ENCODE results near the gene ZNF331.
A peak's percentile ranks its signal among the peaks of the same experiment; 100 is the strongest.
"Not testable (repeated sequence)": the region's sequence is repeated elsewhere in the genome, so short reads cannot be mapped to it uniquely, and the experiment has no call there.

Gene ZNF331

DNA sequence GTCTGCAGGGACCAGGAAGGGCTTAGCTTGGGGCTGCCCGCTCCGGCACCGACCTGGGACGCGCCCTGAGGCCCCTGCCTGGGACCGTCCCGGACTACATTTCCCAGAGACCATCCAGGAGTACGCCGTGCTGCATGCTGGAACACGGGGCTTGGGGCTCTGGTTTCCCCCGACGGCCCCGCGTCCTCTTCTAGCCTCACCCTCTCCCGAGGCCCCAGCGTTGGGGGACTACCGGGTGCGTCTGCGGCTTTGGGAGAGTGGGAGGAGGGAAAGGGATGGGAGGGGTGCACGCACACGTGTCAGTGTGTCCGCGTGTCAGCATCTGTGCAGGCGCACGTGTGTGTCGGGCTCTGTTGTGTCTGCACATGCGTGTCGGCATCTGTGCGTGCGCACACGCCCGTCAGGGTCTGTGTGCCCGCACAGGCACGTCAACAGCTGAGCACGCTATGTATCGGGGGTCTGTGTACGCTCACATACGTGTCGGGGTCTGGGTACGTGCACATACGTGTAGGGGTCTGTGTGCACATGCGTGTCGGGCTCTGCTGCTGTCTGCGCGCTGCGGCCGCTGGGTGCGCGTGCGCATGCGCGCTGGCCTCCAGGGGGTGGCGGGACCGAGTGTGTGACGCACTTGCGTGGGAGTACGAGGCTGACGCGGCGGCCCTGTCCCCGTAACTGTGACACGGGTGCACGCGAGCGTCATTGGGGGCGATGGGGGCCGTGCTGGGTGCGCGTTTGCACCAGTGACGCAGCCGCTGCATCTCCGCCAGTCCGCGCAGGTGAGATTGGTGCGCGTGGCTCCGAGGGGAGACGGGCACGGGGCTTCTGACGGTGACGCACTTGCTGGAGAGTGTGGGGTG, at the start of gene ZNF331:
Gene ZNF331, plus strand, starts transcription at position 625 of the 857 bp plus-strand sequence. CDS start 31,232 bp downstream, outside the sequence.
- DNase-seq (ENCODE audit: low spot score), result peak; percentile 86
- peak; percentile 98 for FAIRE-seq

DNA sequence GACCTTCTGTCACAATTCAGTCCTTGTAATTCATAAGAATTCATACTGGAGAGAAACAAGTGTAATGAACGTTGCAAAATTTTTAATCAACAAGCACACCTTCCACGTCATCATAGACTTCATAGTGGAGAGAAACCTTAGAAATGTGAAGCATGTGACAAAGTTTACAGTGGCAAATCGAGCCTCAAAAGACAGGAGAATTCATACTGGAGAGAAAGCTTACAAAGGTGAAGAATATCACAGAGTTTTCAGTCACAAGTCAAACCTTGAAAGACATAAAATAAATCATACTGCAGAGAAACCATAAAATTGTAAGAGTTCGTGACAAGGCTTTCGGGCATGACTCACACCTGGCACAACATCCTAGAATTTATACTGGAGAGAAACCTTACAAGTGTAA, 45.8 kb upstream of the ZNF331 start:
- no peak for FAIRE-seq
- no peak for DNase-seq (ENCODE audit: low spot score)

DNA sequence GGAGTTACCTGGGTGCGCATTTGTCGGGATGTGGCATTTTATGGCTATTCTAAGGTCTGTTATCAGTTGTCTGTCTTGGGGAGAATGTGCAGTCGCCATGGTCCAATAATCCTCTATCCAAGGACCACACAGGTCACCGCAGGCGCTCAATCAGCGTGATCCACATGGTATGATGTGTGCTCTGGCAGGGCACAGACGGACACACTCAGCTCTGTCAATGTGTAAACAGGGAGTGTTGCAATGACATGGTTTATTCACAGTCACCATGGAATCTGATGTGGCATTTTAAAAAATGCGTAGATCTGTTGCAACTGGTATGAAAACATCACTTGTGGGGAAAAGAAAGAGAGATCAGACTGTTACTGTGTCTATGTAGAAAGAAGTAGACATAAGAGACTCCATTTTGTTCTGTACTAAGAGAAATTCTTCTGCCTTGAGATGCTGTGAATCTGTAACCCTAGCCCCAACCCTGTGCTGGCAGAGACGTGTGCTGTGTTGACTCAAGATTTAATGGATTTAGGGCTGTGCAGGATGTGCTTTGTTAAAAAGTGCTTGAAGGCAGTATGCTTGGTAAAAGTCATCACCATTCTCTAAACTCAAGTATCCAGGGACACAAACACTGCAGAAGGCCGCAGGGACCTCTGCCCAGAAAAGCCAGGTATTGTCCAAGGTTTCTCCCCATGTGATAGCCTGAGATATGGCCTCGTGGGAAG, 40.5 kb upstream of the ZNF331 start:
- not testable (repeated sequence) for FAIRE-seq; DNase-seq (ENCODE audit: low spot score)

DNA sequence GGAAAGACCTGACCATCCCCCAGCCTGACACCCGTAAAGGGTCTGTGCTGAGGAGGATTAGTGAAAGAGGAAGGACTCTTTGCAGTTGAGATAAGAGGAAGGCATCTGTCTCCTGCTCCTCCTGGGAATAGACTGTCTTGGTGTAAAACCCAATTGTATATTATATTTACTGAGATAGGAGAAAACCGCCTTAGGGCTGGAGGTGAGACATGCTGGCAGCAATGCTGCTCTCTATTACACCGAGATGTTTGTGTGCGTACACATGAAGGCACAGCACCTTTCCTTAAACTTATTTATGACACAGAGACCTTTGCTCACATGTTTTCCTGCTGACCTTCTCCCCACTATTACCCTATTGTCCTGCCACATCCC, 39.9 kb upstream of the ZNF331 start:
- not testable (repeated sequence) for DNase-seq (ENCODE audit: low spot score)

DNA sequence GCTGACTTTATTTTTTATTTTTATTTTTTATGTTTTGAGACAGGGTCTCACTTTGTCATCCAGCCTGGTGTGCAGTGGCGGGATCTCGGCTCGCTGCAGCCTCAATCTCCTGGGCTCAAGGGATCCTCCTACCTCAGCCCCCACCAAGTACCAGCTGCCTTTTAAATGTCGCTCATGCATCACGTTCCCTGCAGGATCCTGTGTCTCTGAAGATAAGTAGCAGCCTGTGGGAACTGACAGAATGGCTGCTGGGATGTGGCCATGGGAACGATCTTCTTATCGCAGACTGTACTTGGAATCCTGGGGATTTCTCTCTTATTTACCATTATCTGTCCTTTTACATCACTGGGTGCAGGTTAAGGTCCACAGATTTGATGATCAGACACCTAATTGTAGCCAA, 34.8 kb upstream of the ZNF331 start:
- not testable (repeated sequence) for FAIRE-seq; DNase-seq (ENCODE audit: low spot score)

More for the DNA sequence above, 39.9 kb upstream of the ZNF331 start:
- FAIRE-seq, result not testable (repeated sequence)

DNA sequence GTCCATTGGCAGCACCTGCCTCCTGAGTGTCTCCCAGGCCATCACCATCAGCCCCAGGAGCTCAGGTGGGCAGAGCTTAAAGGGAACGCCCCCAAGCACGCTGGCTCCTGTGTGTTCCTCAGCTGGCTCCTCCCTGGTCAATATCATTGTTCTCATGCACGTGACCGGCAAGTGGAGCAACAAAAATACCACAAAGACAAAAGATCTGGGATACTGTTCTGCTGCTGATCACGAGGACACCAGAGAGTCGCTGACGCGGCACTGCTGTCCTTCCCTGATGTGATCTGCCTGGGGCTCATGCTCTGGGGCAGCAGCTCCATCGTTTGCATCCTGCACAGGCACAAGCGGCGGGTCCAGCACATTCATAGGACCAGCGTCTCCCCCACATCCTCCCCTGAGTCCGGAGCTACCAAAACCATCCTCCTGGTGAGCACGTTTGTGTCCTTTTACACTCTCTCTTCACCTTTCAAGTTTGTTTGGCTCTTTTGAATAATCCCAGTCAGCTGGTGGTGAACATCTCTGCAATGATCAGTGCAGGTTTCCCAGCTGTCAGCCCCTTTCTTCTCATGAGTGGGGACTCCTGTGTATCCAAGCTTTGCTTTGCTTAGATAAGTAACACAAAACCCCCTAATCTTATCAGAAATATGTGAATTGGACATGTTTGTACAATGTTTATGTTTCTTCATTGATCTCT, 34.1 kb upstream of the ZNF331 start:
- not testable (repeated sequence) for DNase-seq (ENCODE audit: low spot score)
- peak; percentile 83 for FAIRE-seq

DNA sequence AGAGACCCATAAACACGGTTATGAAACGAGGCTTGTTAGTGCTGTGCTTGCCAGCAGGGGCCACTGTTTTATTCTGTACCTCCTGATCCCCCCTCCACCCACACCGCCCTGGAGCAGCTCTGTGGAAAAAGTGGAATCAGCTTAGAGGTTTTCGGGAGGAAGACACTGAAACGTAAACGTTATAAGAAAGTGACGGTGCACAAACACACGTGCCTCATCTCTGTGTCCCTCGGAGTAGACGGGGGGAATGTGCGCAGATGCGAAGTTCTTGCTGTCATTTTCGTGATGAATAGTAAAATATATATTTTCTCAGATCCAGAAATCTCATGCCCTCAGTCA, 33.6 kb upstream of the ZNF331 start:
- not testable (repeated sequence) for DNase-seq (ENCODE audit: low spot score)
- peak; percentile 52 for FAIRE-seq

DNA sequence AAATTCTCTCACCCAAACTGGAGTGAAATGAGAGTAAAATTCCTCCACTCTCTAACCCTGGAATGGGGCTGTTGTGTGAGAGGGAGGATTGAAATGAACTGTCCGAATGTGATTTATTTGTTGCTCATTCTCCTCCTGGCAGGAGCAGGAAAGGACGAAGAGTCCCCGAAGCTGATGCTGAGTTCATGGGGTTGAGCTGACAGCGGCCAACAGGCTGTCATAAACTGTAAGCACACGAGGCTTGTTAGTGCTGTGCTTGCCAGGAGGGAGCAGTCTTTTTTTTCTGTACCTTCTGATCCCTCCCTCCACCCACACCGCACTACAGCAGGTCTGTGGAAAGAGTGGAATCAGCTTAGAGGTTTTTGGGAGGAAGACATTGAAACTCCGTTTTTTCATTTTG, 33.1 kb upstream of the ZNF331 start:
- FAIRE-seq (no peak), DNase-seq (ENCODE audit: low spot score) (no peak)

DNA sequence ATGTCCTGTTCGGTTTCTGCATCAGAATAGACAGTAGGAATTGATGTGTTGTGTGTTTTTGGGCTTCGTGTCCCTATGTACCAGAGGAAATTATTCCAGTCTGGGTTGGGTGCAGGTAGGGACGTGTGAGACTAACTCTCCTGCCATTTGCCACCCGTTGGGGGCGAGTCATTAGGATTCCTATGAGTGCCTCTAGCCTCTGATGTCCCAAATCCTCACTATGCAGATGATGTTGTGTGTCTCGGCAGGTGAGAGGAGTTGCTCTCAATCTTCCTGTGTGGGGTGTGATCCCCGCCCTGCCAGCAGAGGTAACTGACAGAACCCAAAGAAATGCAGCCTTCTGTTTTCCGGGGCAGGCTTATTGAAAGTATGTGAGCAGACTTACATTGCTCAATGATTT, 31.2 kb upstream of the ZNF331 start:
- FAIRE-seq (no peak), DNase-seq (ENCODE audit: low spot score) (no peak)

DNA sequence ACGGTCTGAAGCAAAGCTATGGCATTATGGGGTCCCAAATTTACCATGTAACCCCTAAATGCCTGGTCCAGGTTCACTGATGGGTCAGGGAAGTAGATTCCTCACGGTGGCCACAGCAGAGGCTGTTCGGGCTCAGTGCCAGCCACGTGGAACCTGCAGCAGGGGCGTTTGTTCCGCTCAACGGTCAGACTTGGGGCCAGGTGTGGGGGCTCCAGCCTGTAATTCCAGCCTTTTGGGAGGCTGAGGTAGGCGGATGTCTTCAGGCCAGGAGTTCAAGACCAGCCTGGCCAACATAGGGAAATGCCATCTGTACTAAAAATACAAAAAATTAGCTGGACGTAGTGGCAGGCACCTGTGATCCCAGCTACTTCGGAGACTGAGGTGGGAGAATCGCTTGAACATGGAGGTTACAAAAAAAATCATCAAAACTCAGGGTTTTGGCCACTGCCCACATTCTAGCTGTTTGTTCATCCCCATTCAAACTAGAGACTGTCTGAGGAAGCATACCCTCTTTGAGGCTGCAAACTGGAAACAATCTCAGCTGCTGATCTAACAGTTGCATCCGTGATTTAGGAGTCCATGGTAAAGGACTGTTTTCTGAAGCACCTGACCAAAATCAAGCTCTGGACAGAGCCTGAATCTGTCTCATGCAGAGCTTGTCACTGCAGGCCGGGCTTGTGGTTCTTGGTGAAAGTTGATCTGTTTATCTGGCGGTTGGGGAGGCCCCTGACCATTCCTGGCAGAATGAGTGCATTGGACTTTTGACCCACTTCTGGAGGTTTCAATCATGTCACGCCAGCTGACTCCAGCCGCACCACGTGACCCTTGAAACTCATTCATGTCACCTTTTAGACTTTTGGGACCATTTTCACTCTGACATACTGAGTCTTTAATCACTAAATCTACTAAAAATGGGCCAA, 30.2 kb upstream of the ZNF331 start:
- no peak for FAIRE-seq

DNA sequence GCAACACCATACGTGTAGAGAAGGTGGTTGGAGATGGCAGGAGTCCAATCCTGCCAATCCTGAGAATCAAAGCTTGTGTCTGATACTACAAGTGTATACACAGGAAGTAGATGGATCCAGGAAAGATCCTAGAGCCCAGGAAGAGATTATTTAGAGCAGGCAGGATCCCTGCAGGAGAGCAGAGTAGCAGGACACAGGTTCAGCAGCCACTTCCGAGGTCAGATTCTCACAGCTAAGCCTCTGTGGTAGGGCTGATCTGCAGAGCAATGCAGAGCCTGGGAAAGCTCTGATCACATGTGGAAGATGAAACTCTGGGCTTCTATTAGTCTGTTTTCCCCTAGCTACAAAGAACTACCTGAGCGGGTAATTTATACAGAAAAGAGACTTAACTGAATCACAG, 28.5 kb upstream of the ZNF331 start:
- DNase-seq (ENCODE audit: low spot score) (no peak), FAIRE-seq (no peak)

More for the DNA sequence above, 30.2 kb upstream of the ZNF331 start:
- DNase-seq (ENCODE audit: low spot score), result no peak

DNA sequence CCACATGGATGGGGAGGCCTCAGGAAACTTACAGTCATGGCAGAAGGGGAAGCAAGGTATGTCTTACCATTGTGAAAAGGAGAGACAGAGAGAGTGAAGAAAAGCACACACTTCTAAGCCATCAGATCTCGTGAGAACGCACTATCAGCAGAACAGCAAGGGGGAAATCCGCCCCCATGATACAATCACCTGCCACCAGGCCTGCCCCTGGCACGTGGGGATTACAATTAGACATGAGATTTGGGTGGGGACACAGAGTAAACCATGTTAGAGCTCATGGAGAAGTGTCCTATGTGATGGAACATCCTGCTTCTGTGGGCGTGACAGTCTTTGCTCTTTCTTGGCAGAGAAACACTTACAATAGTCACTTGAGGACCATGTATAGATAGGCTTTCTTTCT, 28.1 kb upstream of the ZNF331 start:
- FAIRE-seq (no peak), DNase-seq (ENCODE audit: low spot score) (no peak)

DNA sequence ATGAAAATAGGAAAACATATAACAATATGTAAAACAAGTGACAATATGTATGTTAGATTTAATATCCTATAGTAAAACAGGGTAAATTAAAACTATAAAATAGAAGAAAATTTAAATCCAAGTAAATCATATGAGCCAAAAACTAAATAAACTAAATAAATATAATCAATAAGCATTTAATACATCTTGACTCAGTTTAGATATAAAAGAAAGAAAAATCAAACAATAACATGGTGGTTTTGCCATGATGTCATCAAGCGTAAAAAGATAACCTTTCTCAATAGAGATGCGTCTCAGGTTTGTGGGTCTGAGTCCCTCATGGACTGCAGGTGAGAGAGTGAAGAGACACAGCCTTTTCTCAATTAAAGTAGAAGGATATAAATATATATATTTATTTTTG, 26.6 kb upstream of the ZNF331 start:
- FAIRE-seq, result no peak
- DNase-seq (ENCODE audit: low spot score), result no peak

DNA sequence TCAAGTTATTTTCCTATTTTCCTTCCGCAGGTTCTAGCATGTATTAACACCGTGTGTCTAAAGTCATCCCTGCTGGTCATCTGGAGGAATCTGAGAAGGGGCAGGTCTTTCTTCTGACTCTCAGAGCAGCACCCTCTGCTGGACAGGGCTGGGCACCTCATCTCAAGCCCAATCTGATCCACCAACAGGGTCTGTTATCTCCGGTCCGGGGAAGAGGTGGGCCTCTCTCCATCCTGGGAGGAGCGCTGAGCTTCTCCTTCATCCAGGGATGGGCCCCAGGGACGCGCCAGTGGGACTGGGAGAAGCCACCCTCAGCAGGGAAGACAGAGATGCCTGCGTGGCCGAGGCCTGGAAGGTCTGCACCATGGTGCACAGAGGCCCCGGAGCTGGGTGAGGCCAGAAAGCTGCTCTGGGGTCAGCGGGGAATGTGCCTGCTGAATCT, 26.0 kb upstream of the ZNF331 start:
- peak; percentile 51 for DNase-seq (ENCODE audit: low spot score)

DNA sequence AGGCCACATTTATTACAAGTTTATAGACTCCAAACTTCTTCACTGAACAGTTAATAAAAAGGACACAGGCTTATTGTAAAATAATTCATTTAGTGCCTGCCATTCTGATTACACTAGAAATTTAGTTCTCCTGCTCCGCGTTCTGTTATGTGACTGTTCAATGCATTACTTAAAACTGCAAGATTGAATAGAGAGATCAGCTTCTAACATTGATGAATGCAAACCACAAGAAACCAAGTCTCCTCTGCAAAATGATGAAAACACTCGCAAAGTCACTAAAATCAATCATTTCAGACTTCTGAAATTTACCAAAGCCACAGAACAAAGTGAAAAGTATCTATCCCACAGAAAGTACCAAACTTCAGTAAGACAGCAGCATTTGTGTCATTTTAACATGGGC, 22.9 kb upstream of the ZNF331 start:
- not testable (repeated sequence) for FAIRE-seq

More for the DNA sequence above, 26.0 kb upstream of the ZNF331 start:
- no peak for FAIRE-seq

DNA sequence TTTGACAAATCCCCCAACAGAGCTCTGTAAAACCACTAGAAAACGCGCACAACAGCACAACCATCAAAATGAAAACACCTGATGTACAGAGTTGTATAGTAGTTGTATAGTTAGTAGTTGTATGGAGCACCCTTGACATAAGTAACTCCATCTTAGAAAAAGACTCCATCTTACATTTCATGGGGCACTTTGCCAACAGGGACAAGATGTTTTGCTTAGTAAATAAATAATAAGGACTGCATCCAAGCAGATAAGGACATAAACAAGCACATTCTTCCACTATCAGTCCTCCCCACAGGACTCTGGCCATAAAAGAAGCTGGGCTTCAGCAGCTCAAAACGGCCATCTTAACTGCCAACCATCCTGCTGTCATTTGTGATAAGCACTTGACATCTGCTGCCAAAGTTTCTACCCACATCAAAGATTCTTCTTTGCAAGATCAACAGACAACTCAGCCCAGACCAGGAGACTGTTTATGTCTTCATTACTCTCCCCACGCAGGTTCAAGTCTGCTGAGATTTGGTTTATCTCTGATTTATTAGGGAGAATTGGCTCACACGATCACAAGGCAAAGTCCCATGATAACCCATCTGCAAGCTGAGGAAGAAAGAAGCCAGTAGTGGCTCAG, 20.7 kb upstream of the ZNF331 start:
- DNase-seq (ENCODE audit: low spot score), result no peak
- FAIRE-seq, result no peak

More for the DNA sequence above, 22.9 kb upstream of the ZNF331 start:
- not testable (repeated sequence) for DNase-seq (ENCODE audit: low spot score)

DNA sequence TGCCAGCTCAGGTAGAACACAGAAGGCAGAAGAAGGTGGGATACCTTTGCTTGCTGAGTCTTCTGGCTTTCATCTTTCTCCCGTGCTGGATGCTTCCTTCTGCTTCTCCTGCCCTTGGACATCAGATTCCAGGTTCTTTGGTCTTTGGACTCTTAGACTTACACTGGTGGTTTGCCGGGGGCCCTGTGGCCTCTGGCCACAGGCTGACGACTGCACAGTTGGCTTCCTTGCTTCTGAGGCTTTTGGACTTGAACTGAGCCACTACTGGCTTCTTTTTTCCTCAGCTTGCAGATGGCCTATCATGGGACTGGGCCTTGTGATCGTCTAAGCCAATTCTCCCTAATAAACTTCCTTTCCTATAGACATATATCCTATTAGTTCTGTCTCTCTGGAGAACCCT, 19.8 kb upstream of the ZNF331 start:
- FAIRE-seq (no peak), DNase-seq (ENCODE audit: low spot score) (no peak)

DNA sequence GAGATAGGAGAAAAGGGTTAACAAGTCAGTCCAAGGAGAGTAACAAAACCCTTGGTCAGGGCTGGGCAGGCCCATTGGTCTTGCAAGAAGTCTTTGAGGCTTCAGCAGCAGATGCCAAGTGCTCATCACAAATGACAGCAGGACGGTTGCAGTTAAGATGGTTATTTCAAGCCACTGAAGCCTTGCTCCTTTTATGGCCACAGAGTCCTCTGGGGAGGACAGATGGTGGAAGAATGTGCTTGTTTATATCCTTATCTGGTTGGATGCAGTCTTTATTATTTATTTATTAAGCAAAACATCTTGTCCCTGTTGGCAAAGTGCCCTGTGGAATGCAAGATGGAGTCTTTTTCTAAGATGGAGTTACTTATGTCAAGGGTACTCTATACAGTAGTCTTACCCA, 19.2 kb upstream of the ZNF331 start:
- no peak for FAIRE-seq
- DNase-seq (ENCODE audit: low spot score), result no peak

DNA sequence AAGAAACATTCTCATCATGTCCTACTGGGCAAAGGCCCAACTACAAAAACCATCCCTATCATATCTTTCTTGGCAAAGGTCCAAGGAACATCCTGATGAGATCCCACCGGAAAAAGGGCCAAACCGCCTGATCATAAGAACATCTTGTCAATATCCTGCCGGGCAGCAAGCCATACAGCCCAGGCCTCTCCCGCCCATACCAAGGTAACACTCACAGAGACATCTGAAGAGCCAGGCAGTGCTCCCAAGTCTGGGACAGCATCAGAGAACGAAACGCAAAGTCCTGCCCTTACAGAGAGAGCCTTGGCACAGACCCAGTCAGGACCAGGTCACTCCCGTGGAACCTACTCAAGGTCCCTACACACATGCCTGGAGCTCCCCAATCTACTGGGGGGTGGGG, 18.5 kb upstream of the ZNF331 start:
- FAIRE-seq, result no peak
- no peak for DNase-seq (ENCODE audit: low spot score)

DNA sequence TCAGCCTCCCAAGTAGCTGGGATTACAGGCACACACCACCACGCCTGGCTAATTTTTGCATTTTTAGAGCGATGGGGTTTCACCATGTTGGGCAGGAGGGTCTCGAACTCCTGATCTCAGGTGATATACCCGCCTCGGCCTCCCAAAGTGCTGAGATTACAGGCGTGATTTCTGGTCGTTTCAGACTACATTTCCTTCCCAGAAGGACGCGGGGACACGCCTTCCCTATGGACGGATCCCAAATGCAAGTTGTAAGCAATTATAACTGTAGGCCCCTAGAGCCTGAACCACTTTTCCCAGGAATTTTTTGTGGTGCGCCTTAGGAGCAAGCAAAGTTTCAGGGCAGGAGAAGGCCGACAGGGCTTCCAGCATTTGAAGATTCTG, 17.8 kb upstream of the ZNF331 start:
- FAIRE-seq (no peak), DNase-seq (ENCODE audit: low spot score) (no peak)
